Activated CD8-positive, alpha-beta memory T cell treated with anti-CD3 and anti-CD28 coated beads for 1 hour (primary cell): Measurements from ENCODE around the gene PPFIA1.
A peak's percentile ranks its signal among the peaks of the same experiment; 100 is the strongest.
"Not testable (repeated sequence)": the region's sequence is repeated elsewhere in the genome, so short reads cannot be mapped to it uniquely, and the experiment has no call there.

ENCODE experiments used
- DNase-seq, 2 donors: peaks; one replicate each; pipeline ENCODE4 v3.0.0-alpha.2; 2020; ENCODE audit warnings: low read depth in 1 of 2; ENCODE audit errors: extremely low read depth in 1 of 2

Gene PPFIA1

GRCh38 chr11:70250876-70251658 lies 19.4 kb upstream of the PPFIA1 start:
- DNase-seq = no peak

GRCh38 chr11:70251659-70252321 lies 18.7 kb upstream of the PPFIA1 start:
- DNase-seq = no peak

GRCh38 chr11:70252844-70253243 lies 17.6 kb upstream of the PPFIA1 start:
- DNase-seq = no peak

- DNase-seq = no peak
Measured at GRCh38 chr11:70255477-70256116, 14.9 kb upstream of the PPFIA1 start.

DNA sequence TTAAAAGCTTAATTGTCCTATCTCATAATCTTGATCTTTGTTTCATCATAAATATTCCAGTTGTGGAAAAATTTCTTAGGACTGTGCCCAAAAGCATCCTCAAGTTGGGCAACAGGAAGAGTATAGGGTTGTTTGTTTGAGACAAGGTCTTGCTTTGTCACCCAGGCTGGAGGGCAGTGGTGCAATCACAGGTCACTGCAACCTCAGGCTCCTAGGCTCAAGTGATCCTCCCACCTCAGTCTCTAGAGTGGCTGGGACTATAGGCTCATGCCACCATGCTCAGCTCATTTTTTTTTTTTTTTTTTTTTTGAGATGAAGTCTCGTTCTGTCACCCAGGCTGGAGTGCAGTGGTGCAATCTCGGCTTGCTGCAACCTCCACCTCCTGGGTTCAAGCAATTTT lies 11.4 kb upstream of the PPFIA1 start:
- not testable (repeated sequence) for DNase-seq

GRCh38 chr11:70262951-70263350 lies 7.5 kb upstream of the PPFIA1 start:
- no peak for DNase-seq

GRCh38 chr11:70263363-70263762 lies 7.1 kb upstream of the PPFIA1 start:
- DNase-seq = no peak

GRCh38 chr11:70265341-70265740 lies 5.1 kb upstream of the PPFIA1 start:
- DNase-seq = no peak

DNA sequence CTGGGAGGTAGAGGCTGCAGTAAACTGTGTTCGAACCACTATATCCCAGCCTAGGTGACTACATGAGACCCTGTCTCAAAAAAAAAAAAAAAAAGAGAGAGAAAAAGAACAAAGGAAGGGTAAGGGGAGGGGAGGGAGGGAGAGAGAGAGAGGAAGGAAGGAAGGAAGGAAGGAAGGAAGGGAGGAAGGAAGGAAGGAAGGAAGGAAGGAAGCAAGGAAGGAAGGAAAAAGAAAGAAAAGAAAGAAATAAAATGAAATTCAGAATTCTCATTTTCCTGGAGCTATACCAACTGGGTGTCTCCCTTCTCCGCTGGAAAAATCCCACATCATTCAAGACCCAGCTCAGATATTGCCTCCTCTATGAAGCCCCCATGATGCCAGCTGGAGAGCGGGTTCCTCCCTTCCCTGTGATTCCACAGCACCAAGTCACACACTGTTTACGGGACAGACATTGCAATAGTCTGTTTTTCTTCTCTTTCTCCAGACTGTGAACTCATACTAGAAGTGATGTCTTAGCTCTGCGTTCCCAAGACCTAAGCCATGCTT lies 3.0 kb upstream of the PPFIA1 start:
- no peak for DNase-seq

GRCh38 chr11:70268526-70268925 lies 2.0 kb upstream of the PPFIA1 start:
- no peak for DNase-seq

DNA sequence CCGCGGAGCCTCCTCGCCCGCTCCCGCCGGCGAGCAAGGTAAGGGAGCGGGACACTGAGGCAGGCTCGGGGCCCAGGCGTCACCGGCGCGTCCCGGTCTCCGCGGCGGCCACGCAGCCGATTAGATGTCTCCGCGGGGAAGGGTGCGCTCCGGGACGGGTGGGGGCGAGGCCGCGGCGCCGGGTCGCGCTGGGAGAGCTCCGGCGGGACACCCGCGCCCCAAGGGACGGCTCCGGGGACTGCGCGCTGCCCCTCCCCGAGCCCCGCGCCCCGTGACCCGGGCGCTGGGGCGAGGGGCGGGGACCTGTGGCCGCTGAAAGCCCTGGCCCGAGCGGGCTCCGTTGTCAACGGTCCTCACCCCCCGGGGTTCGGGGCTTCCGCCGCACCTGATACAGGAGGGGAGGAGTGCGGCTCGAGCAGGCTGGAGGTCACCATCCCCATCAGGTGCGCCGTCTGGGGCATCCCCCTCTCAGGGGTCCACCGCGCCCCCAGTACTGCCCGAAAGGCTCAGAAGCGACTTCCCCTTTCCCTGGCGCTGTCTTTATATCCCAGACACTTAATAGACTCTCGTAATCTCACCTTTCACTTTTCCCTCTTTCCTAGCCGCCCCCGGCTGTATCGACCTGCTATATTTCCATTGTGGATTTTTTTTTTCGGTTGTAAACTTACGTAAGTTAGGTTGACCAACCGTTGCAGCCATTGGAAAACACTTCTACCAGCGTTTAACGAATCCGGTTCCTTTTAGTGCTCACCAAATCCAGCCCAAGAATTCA lies 573 bp downstream of the PPFIA1 start:
- DNase-seq = peak in 1 of 2 donors; percentile 28

GRCh38 chr11:70271649-70271953 lies 1.1 kb downstream of the PPFIA1 start:
- DNase-seq = no peak

DNA sequence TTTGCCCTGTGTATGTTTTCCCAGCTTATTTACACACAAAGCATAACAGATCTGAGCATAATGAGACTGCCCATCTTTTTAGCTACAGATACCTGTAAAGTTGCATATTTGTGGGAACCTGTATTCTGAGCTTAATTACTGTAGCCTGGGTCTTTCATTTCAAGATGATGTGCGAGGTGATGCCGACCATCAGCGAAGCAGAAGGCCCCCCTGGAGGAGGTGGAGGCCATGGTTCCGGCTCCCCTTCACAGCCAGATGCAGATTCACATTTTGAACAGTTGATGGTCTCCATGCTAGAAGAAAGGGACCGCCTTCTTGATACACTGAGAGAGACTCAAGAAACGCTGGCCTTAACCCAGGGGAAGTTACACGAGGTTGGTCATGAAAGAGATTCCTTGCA lies 1.5 kb downstream of the PPFIA1 start:
- no peak for DNase-seq

DNA sequence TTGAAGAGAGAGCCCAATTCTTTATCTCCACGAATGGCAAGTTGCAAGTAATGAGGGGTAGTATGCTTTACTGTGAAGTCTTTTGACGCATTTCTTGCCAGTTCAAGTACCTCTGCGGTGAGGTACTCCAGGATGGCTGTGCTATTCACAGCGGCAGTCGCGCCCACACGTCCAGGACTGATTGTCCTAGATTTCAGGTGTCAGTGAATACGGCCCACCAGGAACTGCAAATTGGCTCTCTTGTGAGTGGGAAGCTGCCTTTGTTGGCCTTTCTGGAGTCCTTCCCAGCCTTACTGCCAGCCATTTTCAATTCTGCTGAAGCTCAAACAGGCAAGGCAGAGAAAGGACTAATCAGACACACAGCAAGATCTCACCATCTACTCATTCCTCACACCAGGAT lies 8.5 kb downstream of the PPFIA1 start:
- no peak for DNase-seq

GRCh38 chr11:70281156-70281609 lies 10.7 kb downstream of the PPFIA1 start:
- DNase-seq = no peak

DNA sequence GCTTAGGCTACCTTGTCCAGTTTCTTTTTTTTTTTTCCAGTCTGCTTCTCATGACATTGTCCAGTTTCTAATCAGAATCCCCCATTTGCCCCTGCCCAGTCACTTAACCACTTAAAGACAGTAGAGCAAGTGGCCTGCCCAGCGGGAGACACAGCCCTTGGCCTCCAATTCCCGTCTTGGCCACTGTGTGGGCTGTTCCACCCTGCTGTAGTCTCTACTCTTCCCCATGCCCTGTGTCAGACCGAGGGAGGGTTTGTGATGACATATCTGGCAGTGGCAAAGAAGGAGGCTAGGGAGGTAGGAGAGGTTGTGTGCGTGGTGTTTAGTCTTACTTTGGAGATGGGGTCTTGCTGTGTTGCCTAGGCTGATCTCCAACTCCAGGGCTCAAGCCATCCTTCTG lies 11.5 kb downstream of the PPFIA1 start:
- no peak for DNase-seq

DNA sequence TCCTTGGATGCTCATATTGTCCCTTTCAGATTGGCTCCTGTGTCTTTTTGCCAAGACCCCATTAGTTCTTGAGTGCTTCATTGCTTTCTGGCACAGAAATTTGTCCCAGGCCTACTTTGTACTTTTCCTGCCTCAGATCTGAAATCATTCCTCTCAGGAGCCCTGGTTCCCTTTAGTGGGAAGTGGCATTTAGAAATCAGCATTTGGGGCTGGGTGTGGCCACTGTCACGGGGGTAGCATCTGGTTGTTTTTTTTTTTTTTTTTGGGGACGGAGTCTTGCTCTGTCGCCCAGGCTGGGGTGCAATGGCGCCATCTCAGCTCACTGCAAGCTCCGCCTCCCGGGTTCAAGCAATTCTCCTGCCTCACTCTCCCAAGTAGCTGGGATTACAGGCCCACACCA lies 18.2 kb downstream of the PPFIA1 start:
- DNase-seq = no peak

GRCh38 chr11:70289582-70289981 lies 19.1 kb downstream of the PPFIA1 start:
- DNase-seq = no peak

GRCh38 chr11:70290361-70291065 lies 20.0 kb downstream of the PPFIA1 start:
- DNase-seq = no peak

DNA sequence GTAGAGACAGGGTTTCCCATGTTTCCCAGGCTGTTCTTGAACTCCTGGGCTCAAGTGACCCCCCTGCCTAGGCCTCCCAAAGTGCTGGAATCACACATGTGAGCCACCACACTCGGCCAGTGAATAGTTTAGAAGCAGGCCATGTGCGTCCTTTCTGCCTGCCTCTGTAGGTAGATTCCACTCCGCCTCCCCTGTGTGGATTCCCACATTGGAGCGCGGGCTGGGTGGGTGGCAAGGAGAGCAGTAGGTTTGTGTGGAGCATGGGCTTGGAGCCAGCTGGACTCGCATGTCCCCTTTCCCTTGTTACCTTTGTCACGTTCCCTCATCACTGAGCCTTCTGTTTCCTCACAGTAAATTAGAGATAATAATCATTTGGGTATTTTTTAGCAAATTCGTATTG lies 21.7 kb downstream of the PPFIA1 start:
- DNase-seq = no peak
